GM18517 (cell line): ENCODE data around the gene PTRHD1.

Experiments used
- ATAC-seq: cut with Tn5 transposase; IDR thresholded peaks from one replicate; pipeline ENCODE4 v1.9.1; 2021; ENCODE audit warnings: mild to moderate bottlenecking, moderate library complexity; ENCODE audit not compliant: unreplicated experiment

PTRHD1 gene

GRCh38 chr2:24830786-24831185 is 37.6 kb upstream of the PTRHD1 start:
- ATAC-seq, result no peak

GRCh38 chr2:24830351-24830750 is 37.2 kb upstream of the PTRHD1 start:
- no peak for ATAC-seq

GRCh38 chr2:24828238-24828996 is 35.2 kb upstream of the PTRHD1 start:
- no peak for ATAC-seq

DNA sequence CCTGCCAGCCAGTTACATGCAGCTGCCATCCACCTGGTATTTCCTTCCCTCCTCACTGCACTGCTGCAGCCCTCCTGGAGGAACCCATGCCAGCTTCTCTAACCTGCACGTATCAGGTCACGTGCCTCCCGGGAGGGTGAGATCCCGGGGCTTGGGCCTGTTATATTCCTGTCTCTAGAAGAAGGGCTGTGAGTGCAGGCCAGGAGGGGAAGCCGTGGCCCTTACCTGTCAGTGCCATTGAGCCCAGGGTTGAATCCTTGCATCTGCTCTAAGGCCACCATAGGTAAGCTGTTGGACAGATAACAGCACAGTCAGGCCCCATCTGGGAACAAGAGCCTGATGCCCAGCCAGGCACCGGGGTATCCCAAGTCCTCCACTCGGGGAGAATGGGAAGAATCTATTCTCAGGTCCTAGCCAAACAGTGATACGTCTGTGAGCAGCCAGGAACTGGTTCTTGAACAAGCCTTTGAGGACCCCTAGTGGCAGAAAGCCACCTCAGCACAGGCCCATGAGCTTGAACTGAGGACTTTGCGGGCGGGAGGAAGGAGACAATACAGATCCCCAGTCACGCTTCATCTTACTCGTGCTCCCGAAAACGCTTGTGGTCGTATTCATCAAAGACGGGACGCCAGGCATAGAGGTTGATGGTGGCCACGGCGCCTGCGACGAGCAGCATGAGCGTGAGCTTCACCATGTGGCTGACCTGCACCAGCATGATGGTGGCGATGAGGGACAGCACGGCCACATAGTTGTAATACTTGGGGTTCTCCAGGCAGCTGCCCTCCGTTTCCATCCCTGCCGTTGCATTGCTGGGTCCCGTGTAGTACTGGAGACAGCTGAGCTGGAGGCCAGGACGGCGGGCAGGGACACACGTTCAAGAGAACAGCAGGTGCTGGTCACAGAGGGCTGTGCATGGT is 34.4 kb upstream of the PTRHD1 start:
- ATAC-seq, result peak; percentile 64

- no peak for ATAC-seq
These were observed 33.6 kb upstream of the PTRHD1 start for GRCh38 chr2:24826773-24827145.

DNA sequence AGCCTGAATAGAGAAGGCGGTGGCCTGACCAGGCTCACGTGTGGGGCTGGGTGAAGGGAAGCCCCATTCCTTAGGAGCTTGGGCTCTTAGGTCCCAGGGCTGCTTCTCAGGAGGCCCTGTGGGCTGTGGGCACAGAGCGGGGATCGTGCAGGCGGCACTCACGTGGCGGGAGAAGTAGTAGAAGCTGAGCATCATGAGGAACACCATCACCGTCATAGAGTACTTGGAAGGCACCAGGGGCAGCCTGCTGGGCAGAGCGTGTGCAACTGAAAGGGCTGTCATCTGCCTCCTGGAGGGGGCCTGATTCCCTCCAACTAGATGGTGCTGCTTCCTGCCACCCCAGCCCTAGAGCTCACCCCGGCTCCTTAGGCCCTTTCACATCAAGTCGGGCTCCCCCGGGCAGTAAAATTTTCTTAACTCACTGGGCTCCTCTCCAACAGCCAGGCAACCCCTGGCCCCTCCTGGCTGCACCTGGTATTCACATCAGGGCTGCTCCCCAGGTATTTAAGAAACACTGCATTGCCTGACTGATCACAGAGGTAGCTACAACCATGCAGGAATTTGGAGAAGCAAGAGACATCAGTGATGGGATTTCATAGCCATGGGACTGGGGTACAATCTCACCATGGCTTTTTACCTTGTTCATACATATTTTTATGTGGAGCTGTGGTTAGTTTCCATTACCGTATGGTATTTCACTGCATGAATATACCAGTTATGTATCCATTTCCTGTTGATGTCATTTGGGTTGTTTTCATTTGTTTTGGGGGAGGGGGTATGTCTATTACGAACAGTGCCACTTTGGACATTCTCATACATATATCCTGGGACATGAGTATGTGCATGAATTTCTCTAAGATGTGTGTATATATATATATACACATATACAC is 32.9 kb upstream of the PTRHD1 start:
- ATAC-seq, result no peak

DNA sequence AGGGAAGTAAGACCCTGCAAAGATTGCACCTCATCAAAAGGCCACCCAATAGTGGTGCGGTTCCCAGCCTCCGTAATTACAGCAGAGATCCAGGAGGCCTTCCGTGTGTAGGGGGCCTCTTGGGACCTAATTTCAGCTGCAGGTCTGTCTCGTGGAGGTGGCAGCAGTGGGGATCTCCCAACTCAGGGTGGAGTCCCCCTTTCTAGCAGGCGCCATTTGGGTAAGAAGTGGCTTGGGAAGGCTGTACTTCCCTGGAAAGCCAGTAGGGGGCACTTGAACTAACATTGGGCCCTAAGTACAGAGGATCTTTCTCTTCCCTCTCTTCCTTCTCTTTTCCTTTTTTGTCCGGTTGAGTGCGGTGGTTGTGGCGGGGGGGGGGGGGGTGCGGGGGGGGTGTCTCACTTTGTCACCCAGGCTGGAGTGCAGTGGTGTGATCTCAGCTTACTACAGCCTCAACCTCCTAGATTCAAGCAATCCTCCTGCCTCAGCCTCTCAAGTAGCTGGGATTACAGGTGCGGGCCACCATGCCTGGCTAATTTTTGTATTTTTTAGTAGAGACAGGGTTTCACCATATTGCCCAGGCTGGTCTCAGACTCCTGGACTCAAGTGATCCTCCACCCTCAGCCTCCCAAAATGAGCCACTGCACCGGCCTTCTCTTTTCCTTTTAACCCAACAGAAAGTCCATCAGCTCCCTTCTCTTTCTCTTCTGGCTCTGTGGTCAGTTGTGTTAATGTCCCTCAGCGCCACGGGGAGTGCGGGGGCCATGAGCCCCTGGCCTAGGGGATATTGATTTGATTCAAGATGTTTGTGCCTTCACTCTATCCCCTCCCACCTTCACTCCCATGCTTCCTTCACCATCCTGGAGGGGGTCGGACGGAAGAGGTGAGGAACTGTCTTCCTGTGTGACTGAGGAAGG is 32.0 kb upstream of the PTRHD1 start:
- no peak for ATAC-seq

- ATAC-seq, result no peak
These were observed 30.9 kb upstream of the PTRHD1 start for GRCh38 chr2:24824071-24824588.

DNA sequence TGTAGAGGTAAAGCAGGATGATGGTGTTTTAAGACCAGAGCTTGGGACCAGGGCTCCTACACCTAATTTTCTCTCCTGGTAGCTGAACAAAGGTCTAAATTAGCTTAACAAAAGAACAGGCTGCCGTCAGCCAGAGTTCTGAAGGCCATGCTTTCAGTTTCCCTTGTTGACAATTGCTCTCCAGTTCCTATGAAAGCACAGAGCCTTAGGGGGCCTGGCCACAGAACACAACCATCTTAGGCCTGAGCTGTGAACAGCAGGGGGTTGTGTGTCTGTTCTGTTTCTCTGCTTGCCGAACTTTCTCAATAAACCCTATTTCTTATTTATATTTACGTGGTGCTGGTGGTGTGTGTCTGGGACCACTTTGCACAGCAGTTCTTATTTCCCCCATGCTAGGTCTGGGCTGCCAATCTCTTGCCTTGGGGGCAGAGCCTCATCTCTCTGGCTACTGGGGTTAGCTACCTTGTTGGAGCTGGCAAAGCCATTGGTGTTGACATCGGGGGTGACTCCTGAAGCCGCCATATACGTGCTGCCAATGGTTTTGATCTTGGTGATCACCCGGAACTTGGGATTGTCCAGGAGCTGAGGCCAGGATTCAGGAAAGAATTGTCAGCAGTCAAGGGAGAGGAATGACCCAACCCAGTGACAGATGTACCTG is 29.0 kb upstream of the PTRHD1 start:
- no peak for ATAC-seq

- ATAC-seq, result no peak
These were observed 28.3 kb upstream of the PTRHD1 start for GRCh38 chr2:24821433-24821891.

DNA sequence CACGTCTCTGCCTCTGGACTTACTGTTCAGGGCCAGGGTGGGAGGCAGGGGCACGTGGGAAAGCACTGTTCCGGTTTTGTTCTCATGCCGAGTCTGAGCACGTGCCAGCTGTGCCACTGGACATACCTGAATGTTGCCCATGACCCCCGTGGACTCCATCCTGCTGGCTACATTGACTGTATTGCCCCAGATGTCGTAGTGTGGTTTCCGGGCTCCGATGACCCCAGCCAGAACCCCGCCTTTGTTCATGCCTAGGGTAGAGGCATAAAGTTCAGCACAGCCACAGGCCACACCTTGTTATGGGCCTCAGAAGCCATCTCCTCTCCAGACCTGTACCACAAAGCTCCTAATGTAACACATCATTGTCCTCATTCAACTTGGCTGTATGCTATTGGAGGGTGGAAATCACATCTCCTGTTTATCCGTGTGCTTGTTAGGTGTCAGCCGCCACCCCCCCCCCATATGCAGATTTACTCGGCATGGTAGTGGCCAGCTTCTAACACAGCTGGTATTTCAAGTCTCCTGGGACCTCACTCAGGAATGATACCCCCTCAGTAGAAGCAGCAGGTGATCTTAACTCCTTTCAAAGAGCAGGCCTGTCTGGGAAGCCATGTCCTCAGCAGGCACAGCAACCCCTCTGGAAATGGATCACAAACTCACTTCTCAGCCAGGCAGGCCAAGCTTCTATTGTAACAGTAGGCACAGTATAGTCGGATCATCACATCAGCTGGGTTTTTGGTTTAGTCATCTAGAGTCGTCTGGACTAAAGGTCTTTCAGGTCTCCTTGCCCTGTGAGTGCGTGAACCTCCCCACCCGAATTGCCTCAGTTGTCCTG is 27.6 kb upstream of the PTRHD1 start:
- no peak for ATAC-seq

DNA sequence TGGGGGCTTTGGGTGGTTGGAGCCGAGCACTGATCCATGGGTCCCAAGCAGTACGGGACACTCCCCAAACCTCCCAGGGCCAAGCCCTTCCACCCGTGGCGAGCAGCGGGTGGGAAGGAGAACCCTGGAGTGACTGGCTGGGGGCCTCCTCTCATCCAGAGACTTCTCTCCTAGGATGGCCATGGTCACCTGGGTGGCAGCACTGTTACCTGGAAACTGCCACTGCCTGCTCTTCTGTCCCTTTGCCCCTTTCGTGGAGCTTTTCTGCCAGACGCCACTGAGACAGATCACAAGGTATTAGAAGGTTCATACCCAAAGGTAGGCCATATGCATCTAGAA is 27.0 kb upstream of the PTRHD1 start:
- no peak for ATAC-seq

DNA sequence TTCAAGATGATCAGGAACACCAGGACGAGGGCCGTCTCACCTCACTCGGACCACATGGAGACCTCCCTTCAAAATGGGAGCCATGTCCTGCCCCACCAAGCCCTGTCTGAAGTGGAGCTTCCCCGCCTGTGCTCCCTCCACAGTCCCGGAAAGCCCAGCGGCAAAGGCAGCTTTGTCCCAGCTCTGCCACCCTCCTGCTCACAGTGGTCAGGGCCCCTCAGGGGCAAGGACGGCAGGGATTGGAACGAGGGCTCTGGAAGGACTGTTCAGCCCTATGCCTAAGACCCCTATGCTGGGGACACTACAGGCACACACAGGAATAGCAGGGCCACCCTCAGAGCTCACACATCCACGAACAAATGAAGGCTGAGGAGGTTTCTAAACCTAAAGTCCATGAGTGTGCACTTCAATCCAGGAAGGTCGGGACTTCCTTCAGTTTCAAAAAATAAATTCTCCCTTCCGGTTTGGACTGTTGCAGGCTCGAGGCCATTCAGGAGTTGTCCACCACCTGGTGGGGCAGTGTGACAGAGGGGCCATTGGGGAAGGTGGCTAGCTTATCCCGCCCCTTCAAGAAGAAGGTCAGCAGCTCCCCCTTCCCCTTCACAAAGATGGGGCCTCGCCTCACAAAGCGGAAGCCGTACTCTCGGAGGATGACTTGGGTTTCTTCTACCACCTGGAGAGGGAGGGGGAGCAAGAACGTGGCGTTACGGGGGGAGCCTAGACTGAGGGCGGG is 26.4 kb upstream of the PTRHD1 start:
- ATAC-seq, result no peak

- no peak for ATAC-seq
These were observed 25.6 kb upstream of the PTRHD1 start for GRCh38 chr2:24818721-24819167.

- no peak for ATAC-seq
These were observed 23.7 kb upstream of the PTRHD1 start for GRCh38 chr2:24816884-24817283.

DNA sequence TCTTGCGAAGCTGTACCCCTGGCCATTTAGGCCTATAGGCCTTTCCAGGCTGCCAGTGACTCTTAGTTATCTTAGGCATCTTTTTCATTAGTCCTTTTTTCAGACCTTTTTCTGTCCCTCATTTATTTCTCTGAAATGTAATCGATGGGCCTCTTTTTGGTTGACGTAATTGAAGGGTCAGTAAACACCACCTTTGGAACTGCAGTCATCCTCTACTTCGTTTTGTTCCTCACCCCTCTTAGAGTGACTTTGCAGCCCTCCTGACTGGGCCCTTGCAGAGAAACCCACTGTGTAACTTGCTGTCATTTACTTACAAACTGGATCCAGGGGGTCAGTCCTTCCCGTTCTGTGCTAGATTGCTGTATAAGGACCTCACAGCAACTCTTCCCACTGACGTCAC is 23.2 kb upstream of the PTRHD1 start:
- no peak for ATAC-seq

DNA sequence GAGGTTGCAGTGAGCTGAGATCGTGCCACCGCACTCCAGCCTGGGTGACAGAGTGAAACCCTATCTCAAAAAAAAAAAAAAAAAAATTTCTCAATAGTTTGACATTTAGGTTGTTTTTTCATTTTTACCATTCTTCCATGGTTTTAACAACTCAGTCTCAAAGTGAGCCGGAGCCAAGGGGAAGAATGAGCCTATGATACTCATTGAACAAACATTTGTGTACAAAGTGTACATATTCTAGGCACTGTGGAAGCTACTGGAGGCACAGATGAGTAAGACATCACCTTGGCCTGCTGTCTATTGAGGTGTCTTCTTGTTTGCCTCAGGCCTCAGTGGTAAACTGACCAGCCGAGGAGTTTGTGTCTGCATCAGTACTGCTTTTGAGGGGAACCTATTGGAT is 22.0 kb upstream of the PTRHD1 start:
- ATAC-seq, result no peak

- no peak for ATAC-seq
These were observed 21.3 kb upstream of the PTRHD1 start for GRCh38 chr2:24814516-24814915.
